ENCODE results near the gene PTPRM.
"Not testable (repeated sequence)": the region's sequence is repeated elsewhere in the genome, so short reads cannot be mapped to it uniquely, and the experiment has no call there.

The PTPRM gene

GRCh38 chr18:8063152-8063551 is 496.0 kb downstream of the PTPRM start:
- DNase-seq, H3K27me3 Mint-ChIP-seq, H3K9me3 Mint-ChIP-seq, ATAC-seq, H3K4me1 Mint-ChIP-seq, H3K27ac Mint-ChIP-seq: not testable (repeated sequence)
- H3K4me3 Mint-ChIP-seq, result peak overlapping the region in 1 of 2 donors; percentile 37

GRCh38 chr18:8063733-8064132 is 496.6 kb downstream of the PTPRM start:
- ATAC-seq (no peak), DNase-seq (no peak)
- Mint-ChIP-seq H3K27me3 (no peaks in the 10 kb centered on the region), H3K4me1 (no peaks in the 10 kb centered on the region), H3K9me3 (no peaks in the 10 kb centered on the region), H3K27ac (no peak overlapping the region), H3K4me3 (no peak overlapping the region)

- H3K4me3 Mint-ChIP-seq, result no peak overlapping the region
- no peaks in the 10 kb centered on the region for H3K9me3 Mint-ChIP-seq
- H3K27ac Mint-ChIP-seq, result no peak overlapping the region
- DNase-seq (no peak), ATAC-seq (no peak)
- no peaks in the 10 kb centered on the region for H3K27me3 Mint-ChIP-seq
- H3K4me1 Mint-ChIP-seq, result no peaks in the 10 kb centered on the region
Observed at GRCh38 chr18:8065284-8065683, 498.2 kb downstream of the PTPRM start.

- no peak for DNase-seq
- Mint-ChIP-seq H3K9me3 (no peaks in the 10 kb centered on the region), H3K27ac (no peak overlapping the region), H3K27me3 (no peaks in the 10 kb centered on the region), H3K4me1 (no peaks in the 10 kb centered on the region), H3K4me3 (no peak overlapping the region)
- no peak for ATAC-seq
Observed at GRCh38 chr18:8065773-8066172, 498.7 kb downstream of the PTPRM start.

GRCh38 chr18:8069708-8070107 is 502.6 kb downstream of the PTPRM start:
- no peaks in the 10 kb centered on the region for H3K9me3 Mint-ChIP-seq
- no peak for ATAC-seq

GRCh38 chr18:8073167-8073566 is 506.1 kb downstream of the PTPRM start:
- H3K4me3 Mint-ChIP-seq, result no peak overlapping the region
- H3K9me3 Mint-ChIP-seq, result no peaks in the 10 kb centered on the region
- H3K27me3 Mint-ChIP-seq, result no peaks in the 10 kb centered on the region
- no peak for DNase-seq
- no peaks in the 10 kb centered on the region for H3K4me1 Mint-ChIP-seq
- no peak overlapping the region for H3K27ac Mint-ChIP-seq
- ATAC-seq, result no peak

More at GRCh38 chr18:8069708-8070107, 502.6 kb downstream of the PTPRM start:
- Mint-ChIP-seq H3K27me3 (no peaks in the 10 kb centered on the region), H3K4me1 (no peaks in the 10 kb centered on the region), H3K4me3 (no peak overlapping the region), H3K27ac (no peak overlapping the region)
- DNase-seq, result no peak

GRCh38 chr18:8080092-8080491 is 513.0 kb downstream of the PTPRM start:
- Mint-ChIP-seq H3K4me1 (no peaks in the 10 kb centered on the region), H3K27ac (no peak overlapping the region), H3K4me3 (no peak overlapping the region), H3K9me3 (peaks cover 0 to 11% of the 10 kb centered on the region in 2 donors), H3K27me3 (no peaks in the 10 kb centered on the region)
- ATAC-seq, result no peak
- no peak for DNase-seq

- DNase-seq (no peak), ATAC-seq (no peak)
- H3K27me3 Mint-ChIP-seq, result no peaks in the 10 kb centered on the region
- H3K9me3 Mint-ChIP-seq, result peaks cover 0 to 11% of the 10 kb centered on the region in 2 donors
- no peak overlapping the region for H3K27ac Mint-ChIP-seq
- no peak overlapping the region for H3K4me3 Mint-ChIP-seq
- H3K4me1 Mint-ChIP-seq, result no peaks in the 10 kb centered on the region
Observed at GRCh38 chr18:8081267-8081666, 514.2 kb downstream of the PTPRM start.

GRCh38 chr18:8081872-8082553 is 514.9 kb downstream of the PTPRM start:
- DNase-seq (no peak), ATAC-seq (no peak)
- no peaks in the 10 kb centered on the region for H3K27me3 Mint-ChIP-seq
- H3K9me3 Mint-ChIP-seq, result peaks cover 0 to 11% of the 10 kb centered on the region in 2 donors
- no peak overlapping the region for H3K4me3 Mint-ChIP-seq
- H3K27ac Mint-ChIP-seq, result no peak overlapping the region
- no peaks in the 10 kb centered on the region for H3K4me1 Mint-ChIP-seq

GRCh38 chr18:8084160-8084559 is 517.0 kb downstream of the PTPRM start:
- Mint-ChIP-seq H3K9me3 (peaks cover 0 to 11% of the 10 kb centered on the region in 2 donors), H3K27me3 (no peaks in the 10 kb centered on the region), H3K4me1 (no peaks in the 10 kb centered on the region), H3K27ac (no peak overlapping the region), H3K4me3 (no peak overlapping the region)
- ATAC-seq (no peak), DNase-seq (no peak)

- no peak overlapping the region for H3K27ac Mint-ChIP-seq
- no peaks in the 10 kb centered on the region for H3K27me3 Mint-ChIP-seq
- ATAC-seq, result no peak
Observed at GRCh38 chr18:8088626-8089025, 521.5 kb downstream of the PTPRM start.

GRCh38 chr18:8091035-8091434 is 523.9 kb downstream of the PTPRM start:
- Mint-ChIP-seq H3K4me3 (no peak overlapping the region), H3K9me3 (peaks cover 0 to 4% of the 10 kb centered on the region in 2 donors), H3K27me3 (no peaks in the 10 kb centered on the region), H3K27ac (no peak overlapping the region), H3K4me1 (no peaks in the 10 kb centered on the region)
- DNase-seq, result no peak
- no peak for ATAC-seq

More at GRCh38 chr18:8088626-8089025, 521.5 kb downstream of the PTPRM start:
- Mint-ChIP-seq H3K9me3 (peaks cover 0 to under 1% of the 10 kb centered on the region in 2 donors), H3K4me1 (no peaks in the 10 kb centered on the region), H3K4me3 (no peak overlapping the region)
- no peak for DNase-seq

- H3K4me1 Mint-ChIP-seq, result no peaks in the 10 kb centered on the region
- no peak for ATAC-seq
- no peak overlapping the region for H3K4me3 Mint-ChIP-seq
- H3K27ac Mint-ChIP-seq, result no peak overlapping the region
- no peak for DNase-seq
- no peaks in the 10 kb centered on the region for H3K27me3 Mint-ChIP-seq
- H3K9me3 Mint-ChIP-seq, result peaks cover 0 to 4% of the 10 kb centered on the region in 2 donors
Observed at GRCh38 chr18:8095947-8096570, 528.9 kb downstream of the PTPRM start.

- H3K4me1 Mint-ChIP-seq, result no peaks in the 10 kb centered on the region
- no peak overlapping the region for H3K4me3 Mint-ChIP-seq
- no peaks in the 10 kb centered on the region for H3K27me3 Mint-ChIP-seq
- ATAC-seq, result no peak
- no peak for DNase-seq
- H3K27ac Mint-ChIP-seq, result no peak overlapping the region
- H3K9me3 Mint-ChIP-seq, result peaks cover 0 to 7% of the 10 kb centered on the region in 2 donors
Observed at GRCh38 chr18:8097399-8097798, 530.3 kb downstream of the PTPRM start.

GRCh38 chr18:8097927-8098326 is 530.8 kb downstream of the PTPRM start:
- DNase-seq (no peak), ATAC-seq (no peak)
- no peaks in the 10 kb centered on the region for H3K4me1 Mint-ChIP-seq
- peaks cover 0 to 12% of the 10 kb centered on the region in 2 donors for H3K9me3 Mint-ChIP-seq
- H3K4me3 Mint-ChIP-seq, result no peak overlapping the region
- H3K27ac Mint-ChIP-seq, result no peak overlapping the region
- H3K27me3 Mint-ChIP-seq, result no peaks in the 10 kb centered on the region

- ATAC-seq (no peak), DNase-seq (no peak)
- Mint-ChIP-seq H3K4me1 (no peaks in the 10 kb centered on the region), H3K9me3 (peaks cover 4 to 15% of the 10 kb centered on the region in 2 donors), H3K27me3 (no peaks in the 10 kb centered on the region), H3K4me3 (no peak overlapping the region), H3K27ac (no peak overlapping the region)
Observed at GRCh38 chr18:8106603-8107002, 539.5 kb downstream of the PTPRM start.

Data from stimulated activated naive CD8-positive, alpha-beta T cell treated with anti-CD3 and anti-CD28 coated beads, Interleukin-15, amount 100 ng/mL, for 72 hours (primary cell).